Mesenchymal stem cell (in vitro differentiated cells and primary cell): ENCODE measurements around the gene CALML5.

Experiments used
- DNase-seq: peaks from one replicate; pipeline ENCODE4 v3.0.0-alpha.2; 2013
- H2AFZ ChIP-seq: one replicate; pipeline ENCODE4 v1.6.1; 2013; ENCODE audit warnings: low read depth, mild to moderate bottlenecking, control low read depth, inconsistent platforms, low read length, moderate library complexity
- H2AK5ac ChIP-seq: 2 replicates; pipeline ENCODE4 v1.6.1; 2013; ENCODE audit warnings: low read length, moderate library complexity, mild to moderate bottlenecking, inconsistent platforms; ENCODE audit not compliant: severe bottlenecking
- H2BK120ac ChIP-seq: one replicate; pipeline ENCODE4 v1.6.1; 2013; ENCODE audit warnings: low read depth, mild to moderate bottlenecking, inconsistent platforms, low read length, moderate library complexity
- H2BK12ac ChIP-seq, 2 experiments: one replicate each; pipeline ENCODE4 v1.6.1; 2013; ENCODE audit warnings: inconsistent platforms in 2 of 2, low read length in 2 of 2, mild to moderate bottlenecking in 2 of 2, moderate library complexity in 2 of 2, control low read depth in 1 of 2
- H2BK15ac ChIP-seq: one replicate; pipeline ENCODE4 v1.6.1; 2013; ENCODE audit warnings: mild to moderate bottlenecking, low read depth, inconsistent platforms; ENCODE audit not compliant: poor library complexity, severe bottlenecking
- H2BK5ac ChIP-seq: 2 replicates; pipeline ENCODE4 v1.6.1; 2013; ENCODE audit warnings: low read depth, mild to moderate bottlenecking, low read length, control low read depth, inconsistent platforms; ENCODE audit not compliant: poor library complexity, severe bottlenecking
- H3K14ac ChIP-seq, 2 experiments: one replicate each; pipeline ENCODE4 v1.6.1; 2013; ENCODE audit warnings: inconsistent platforms in 2 of 2, low read length in 2 of 2, control low read depth in 1 of 2, mild to moderate bottlenecking in 1 of 2, moderate library complexity in 1 of 2
- H3K18ac ChIP-seq, 2 experiments: one replicate each; pipeline ENCODE4 v1.6.1; 2013; ENCODE audit warnings: inconsistent platforms in 2 of 2, low read length in 2 of 2, control low read depth in 1 of 2, low read depth in 1 of 2, mild to moderate bottlenecking in 1 of 2
- H3K23ac ChIP-seq, 2 experiments: one replicate each; pipeline ENCODE4 v1.6.1; 2013; ENCODE audit warnings: inconsistent platforms in 2 of 2, low read length in 2 of 2, mild to moderate bottlenecking in 2 of 2, moderate library complexity in 2 of 2, control low read depth in 1 of 2
- H3K27ac ChIP-seq: 2 replicates; pipeline ENCODE4 v1.5.1; 2013; ENCODE audit warnings: mild to moderate bottlenecking, moderate library complexity, low read length, control low read depth, inconsistent platforms; ENCODE audit not compliant: poor library complexity, severe bottlenecking
- H3K27me3 ChIP-seq, 2 experiments: 2 replicates each; pipeline versions ENCODE4 v1.6.1 to v1.7.0; 2013; ENCODE audit warnings: low read length in 2 of 2, mild to moderate bottlenecking in 2 of 2, moderate library complexity in 2 of 2, control low read depth in 1 of 2, inconsistent platforms in 1 of 2; ENCODE audit not compliant: control insufficient read depth in 1 of 2, insufficient read depth in 1 of 2
- H3K36me3 ChIP-seq, 2 experiments: 2 replicates each; pipeline versions ENCODE4 v1.6.1 to v1.7.0; 2013; ENCODE audit warnings: low read length in 2 of 2, control low read depth in 1 of 2, inconsistent platforms in 1 of 2, low read depth in 1 of 2, mild to moderate bottlenecking in 1 of 2; ENCODE audit not compliant: insufficient read depth in 2 of 2, control insufficient read depth in 1 of 2
- H3K4ac ChIP-seq, 2 experiments: one replicate each; pipeline ENCODE4 v1.6.1; 2013; ENCODE audit warnings: inconsistent platforms in 2 of 2, low read length in 2 of 2, mild to moderate bottlenecking in 2 of 2, moderate library complexity in 2 of 2, control low read depth in 1 of 2, low read depth in 1 of 2
- H3K4me1 ChIP-seq: 2 replicates; pipeline ENCODE4 v1.6.1; 2013; ENCODE audit warnings: low read depth, low read length, control low read depth; ENCODE audit not compliant: control insufficient read depth, insufficient read depth
- H3K4me2 ChIP-seq: 2 replicates; pipeline ENCODE4 v1.6.1; 2013; ENCODE audit warnings: low read length, mild to moderate bottlenecking, inconsistent platforms; ENCODE audit not compliant: poor library complexity, severe bottlenecking
- H3K4me3 ChIP-seq, 2 experiments: 2 replicates each; pipeline versions ENCODE4 v1.5.1 to v1.7.0; 2013; ENCODE audit warnings: low read length in 2 of 2, mild to moderate bottlenecking in 2 of 2, control low read depth in 1 of 2, low read depth in 1 of 2; ENCODE audit not compliant: insufficient read depth in 1 of 2
- H3K79me1 ChIP-seq: replicated peaks from 2 replicates; pipeline ENCODE4 v1.6.1; 2013; ENCODE audit warnings: mild to moderate bottlenecking, control low read depth, low read length, inconsistent platforms; ENCODE audit not compliant: poor library complexity, severe bottlenecking
- H3K9ac ChIP-seq: 2 replicates; pipeline ENCODE4 v1.7.0; 2013; ENCODE audit warnings: mild to moderate bottlenecking, low read length, moderate library complexity
- H3K9me3 ChIP-seq: 2 replicates; pipeline ENCODE4 v1.7.0; 2013; ENCODE audit warnings: mild to moderate bottlenecking, low read length; ENCODE audit not compliant: control insufficient read depth
- H4K8ac ChIP-seq: one replicate; pipeline ENCODE4 v1.6.1; 2013; ENCODE audit warnings: inconsistent platforms, mild to moderate bottlenecking, low read length, moderate library complexity
- H4K91ac ChIP-seq: one replicate; pipeline ENCODE4 v1.6.1; 2013; ENCODE audit warnings: mild to moderate bottlenecking, low read length, inconsistent platforms
- WGBS: methylation state at CpG from one replicate; pipeline ENCODE4 v1.1.7; 2013; ENCODE audit warnings: mixed read lengths; 5-methylcytosine and 5-hydroxymethylcytosine counted together

CALML5 gene

GRCh38 chr10:5530846-5531557 is 31.6 kb upstream of the CALML5 start:
- Histone ChIP-seq H3K18ac (no peak overlapping the region), H2BK12ac (no peak overlapping the region), H2AK5ac (no peak overlapping the region), H3K79me1 (no peaks in the 10 kb centered on the region), H2AFZ (no peak overlapping the region), H4K8ac (no peak overlapping the region), H2BK5ac (no peak overlapping the region), H3K27me3 (peaks cover 0 to 17% of the 10 kb centered on the region in 2 experiments), H3K4ac (no peak overlapping the region), H3K4me2 (no peak overlapping the region), H4K91ac (no peak overlapping the region), H3K4me3 (no peak overlapping the region), H2BK15ac (no peak overlapping the region), H3K9me3 (no peaks in the 10 kb centered on the region), H3K27ac (no peak overlapping the region), H2BK120ac (no peak overlapping the region), H3K9ac (no peak overlapping the region), H3K36me3 (no peaks in the 10 kb centered on the region), H3K14ac (no peak overlapping the region), H3K4me1 (no peaks in the 10 kb centered on the region), H3K23ac (no peak overlapping the region)
- WGBS: 94% methylated on average over 16 of the region's 16 CpGs
- DNase-seq: no peak

GRCh38 chr10:5530412-5530806 is 31.0 kb upstream of the CALML5 start:
- Histone ChIP-seq H3K9ac (no peak overlapping the region), H3K79me1 (no peaks in the 10 kb centered on the region), H3K4me3 (no peak overlapping the region), H2BK5ac (no peak overlapping the region), H3K14ac (no peak overlapping the region), H2AK5ac (no peak overlapping the region), H4K8ac (no peak overlapping the region), H3K4ac (no peak overlapping the region), H2BK120ac (no peak overlapping the region), H2BK15ac (no peak overlapping the region), H3K4me1 (no peaks in the 10 kb centered on the region), H3K18ac (no peak overlapping the region), H4K91ac (no peak overlapping the region), H3K23ac (no peak overlapping the region), H2AFZ (no peak overlapping the region), H2BK12ac (no peak overlapping the region), H3K4me2 (no peak overlapping the region), H3K27me3 (peaks cover 0 to 17% of the 10 kb centered on the region in 2 experiments), H3K27ac (no peak overlapping the region), H3K9me3 (no peaks in the 10 kb centered on the region), H3K36me3 (peaks cover 0 to 3% of the 10 kb centered on the region in 2 experiments)
- DNase-seq: no peak
- WGBS: 98% methylated on average over 4 of the region's 5 CpGs

GRCh38 chr10:5529702-5530411 is 30.5 kb upstream of the CALML5 start:
- H2BK12ac ChIP-seq: no peak overlapping the region
- peaks cover 2% of the 10 kb centered on the region for H3K4me1 ChIP-seq
- no peak overlapping the region for H2BK120ac ChIP-seq
- H2BK5ac ChIP-seq: no peak overlapping the region
- H3K9ac ChIP-seq: no peak overlapping the region
- H3K36me3 ChIP-seq: peaks cover 0 to 3% of the 10 kb centered on the region in 2 experiments
- H2AK5ac ChIP-seq: no peak overlapping the region
- no peak overlapping the region for H3K4me3 ChIP-seq
- H4K91ac ChIP-seq: no peak overlapping the region
- no peak overlapping the region for H2AFZ ChIP-seq
- H4K8ac ChIP-seq: no peak overlapping the region
- no peak overlapping the region for H3K14ac ChIP-seq
- no peak overlapping the region for H3K18ac ChIP-seq
- H3K4me2 ChIP-seq: no peak overlapping the region
- H3K4ac ChIP-seq: no peak overlapping the region
- H2BK15ac ChIP-seq: no peak overlapping the region
- no peaks in the 10 kb centered on the region for H3K9me3 ChIP-seq
- H3K79me1 ChIP-seq: no peaks in the 10 kb centered on the region
- peaks cover 0 to 17% of the 10 kb centered on the region in 2 experiments for H3K27me3 ChIP-seq
- WGBS: 82% methylated on average over 5 of the region's 7 CpGs
- no peak overlapping the region for H3K27ac ChIP-seq
- no peak overlapping the region for H3K23ac ChIP-seq
- no peak for DNase-seq

DNA sequence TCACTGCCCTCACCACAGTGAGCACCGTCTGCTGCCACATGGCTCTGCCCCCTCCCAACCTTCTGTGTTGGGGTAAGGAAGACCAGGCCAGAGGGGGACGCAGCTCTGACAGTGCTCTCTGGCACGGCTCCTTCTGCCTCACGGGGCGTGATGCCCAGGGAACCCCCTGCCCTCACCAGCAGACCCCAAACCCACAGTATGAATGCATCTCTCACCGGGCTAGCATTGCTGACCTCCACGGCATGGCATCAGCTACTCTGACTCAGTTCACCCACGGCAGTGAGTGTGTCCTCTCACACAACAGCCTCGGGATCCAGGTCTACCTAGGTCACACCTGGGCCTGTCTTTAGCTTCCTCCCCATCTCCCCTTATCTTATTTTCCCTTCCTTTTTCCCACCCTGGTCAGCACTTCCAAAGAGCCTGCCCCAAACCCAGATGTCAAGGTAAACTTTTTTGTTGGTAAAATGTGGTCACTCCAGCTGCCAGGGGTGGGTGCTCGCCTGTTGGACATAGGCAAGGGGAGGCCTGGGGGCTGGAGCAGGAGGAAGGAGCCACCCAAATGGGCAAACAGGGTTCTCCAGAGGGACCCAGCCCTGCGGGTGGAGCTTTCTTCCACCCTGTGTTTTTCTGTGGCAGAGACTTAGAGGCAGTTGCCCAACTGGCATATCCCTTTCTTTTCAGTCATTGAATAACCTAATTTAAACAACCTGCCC is 29.8 kb upstream of the CALML5 start:
- Histone ChIP-seq H3K4me3 (no peak overlapping the region), H2AK5ac (no peak overlapping the region), H3K18ac (no peak overlapping the region), H3K23ac (no peak overlapping the region), H2AFZ (no peak overlapping the region), H4K91ac (no peak overlapping the region), H3K4me2 (no peak overlapping the region), H3K27ac (no peak overlapping the region), H3K27me3 (peaks cover 0 to 17% of the 10 kb centered on the region in 2 experiments), H3K9ac (no peak overlapping the region), H3K4ac (no peak overlapping the region), H2BK5ac (no peak overlapping the region), H4K8ac (no peak overlapping the region), H2BK12ac (no peak overlapping the region), H3K14ac (peak overlapping the region in 1 of 2 experiments; percentile 26), H3K36me3 (peaks cover 0 to 3% of the 10 kb centered on the region in 2 experiments), H3K79me1 (no peaks in the 10 kb centered on the region), H2BK120ac (no peak overlapping the region), H3K4me1 (peaks cover 2% of the 10 kb centered on the region), H3K9me3 (no peaks in the 10 kb centered on the region), H2BK15ac (no peak overlapping the region)
- WGBS: 92% methylated on average over 11 of the region's 11 CpGs
- DNase-seq: no peak
